ENCODE data around the gene AR. TPM values are rescaled to one million over a fixed set of nuclear protein-coding genes. Genes with fewer than 3 reads are reported as not detected.

AR gene
- total and polyA plus RNA-seq, 2 of the 13 experiments (the other 11 are each of a cell fraction or from before 2014, with no cell fraction given): not detected

- BruUV-seq (replicated peaks): no TSS peak
- intact Hi-C loops (cut with micrococcal nuclease; ENCODE audit: unreplicated experiment): no loop called here
- no peak for TF ChIP-seq ZNF503 (CRISPR knock-in tag; IDR thresholded peaks at IDR 0.05)
- no peak for TF ChIP-seq ZNF550 (CRISPR knock-in tag; IDR thresholded peaks at IDR 0.05; ENCODE audit: borderline replicate concordance)
- Histone ChIP-seq H3K9me3 (ENCODE audit: low read length) (peaks cover 51% of the 10 kb centered on the region), H3K9ac (ENCODE audit: insufficient read depth, low read depth, low read length) (no peak overlapping the region), H3K4me2 (ENCODE audit: low read depth, low read length) (no peak overlapping the region), H3K79me2 (ENCODE audit: insufficient read depth, low read length) (no peaks in the 10 kb centered on the region), H3K36me3 (replicated peaks in 1 of 2; ENCODE audit: control insufficient read depth in 1 of 2, insufficient read depth in 2 of 2, low read length in 2 of 2) (no peaks in the 10 kb centered on the region), H3K27ac (ENCODE audit: extremely low read length, insufficient read depth, low read length) (no peak overlapping the region), H3K27me3 (ENCODE audit: control insufficient read depth in 1 of 2, insufficient read depth in 2 of 2, low read length in 2 of 2) (no peaks in the 10 kb centered on the region), H3K4me3 (replicated peaks in 1 of 3; ENCODE audit: insufficient read depth in 1 of 3, low read depth in 2 of 3, low read length in 3 of 3) (no peak overlapping the region), H3K4me1 (ENCODE audit: insufficient read depth, low read length) (no peaks in the 10 kb centered on the region), H4K20me1 (ENCODE audit: insufficient read depth, low read length) (no peaks in the 10 kb centered on the region), H2AFZ (ENCODE audit: low read length) (no peak overlapping the region)
- ChIA-PET CTCF (ENCODE audit: low intra/inter-chr PET ratio, low total read pairs) (no interaction called here), POLR2A (no interaction called here)
- FAIRE-seq (no peak), ATAC-seq (no peak), DNase-seq (ENCODE audit: low spot score) (no peak)
- in situ Hi-C loops (cut with HindIII; ENCODE audit: extremely low pct_ligation_motif_present, low pct_unique_long_range_greater_than_20kb): no loop called here
- 88% methylated on average over 3 of the region's 4 CpGs for WGBS (ENCODE audit: low lambda C conversion rate)
These were observed 104.5 kb downstream of the AR start for GRCh38 chrX:67648361-67648760.

- DNase-seq (ENCODE audit: low spot score) (no peak), ATAC-seq (no peak), FAIRE-seq (no peak)
- H2AFZ ChIP-seq (ENCODE audit: low read length): no peak overlapping the region
- H4K20me1 ChIP-seq (ENCODE audit: insufficient read depth, low read length): no peaks in the 10 kb centered on the region
- 35% methylated on average over 4 of the region's 6 CpGs for WGBS (ENCODE audit: low lambda C conversion rate)
- H3K9ac ChIP-seq (ENCODE audit: insufficient read depth, low read depth, low read length): no peak overlapping the region
- H3K27ac ChIP-seq (ENCODE audit: extremely low read length, insufficient read depth, low read length): no peak overlapping the region
- BruUV-seq (replicated peaks): no TSS peak
- no peaks in the 10 kb centered on the region for H3K79me2 ChIP-seq (ENCODE audit: insufficient read depth, low read length)
- POLR2A ChIA-PET: no interaction called here
- peaks cover 37% of the 10 kb centered on the region for H3K9me3 ChIP-seq (ENCODE audit: low read length)
- no peak overlapping the region for H3K4me2 ChIP-seq (ENCODE audit: low read depth, low read length)
- no peak overlapping the region for H3K4me3 ChIP-seq (replicated peaks in 1 of 3; ENCODE audit: insufficient read depth in 1 of 3, low read depth in 2 of 3, low read length in 3 of 3)
- no peaks in the 10 kb centered on the region for H3K36me3 ChIP-seq (replicated peaks in 1 of 2; ENCODE audit: control insufficient read depth in 1 of 2, insufficient read depth in 2 of 2, low read length in 2 of 2)
- intact Hi-C loops (cut with micrococcal nuclease; ENCODE audit: unreplicated experiment) (no loop called here), in situ Hi-C loops (cut with HindIII; ENCODE audit: extremely low pct_ligation_motif_present, low pct_unique_long_range_greater_than_20kb) (no loop called here)
- H3K27me3 ChIP-seq (ENCODE audit: control insufficient read depth in 1 of 2, insufficient read depth in 2 of 2, low read length in 2 of 2): no peaks in the 10 kb centered on the region
- no peaks in the 10 kb centered on the region for H3K4me1 ChIP-seq (ENCODE audit: insufficient read depth, low read length)
- CTCF ChIA-PET (ENCODE audit: low intra/inter-chr PET ratio, low total read pairs): no interaction called here
- TF ChIP-seq ARID5B (CRISPR knock-in tag; IDR thresholded peaks at IDR 0.05): no peak
- no peak for TF ChIP-seq ZNF34 (CRISPR knock-in tag; IDR thresholded peaks at IDR 0.05; ENCODE audit: borderline replicate concordance)
- TF ChIP-seq FOXK1 (CRISPR knock-in tag; IDR thresholded peaks at IDR 0.05; ENCODE audit: borderline replicate concordance, low read depth): no peak
- TF ChIP-seq FOXJ3 (CRISPR knock-in tag; IDR thresholded peaks at IDR 0.05; ENCODE audit: borderline replicate concordance): no peak
These were observed 107.8 kb downstream of the AR start for GRCh38 chrX:67651437-67652142.
